Activated CD8-positive, alpha-beta memory T cell treated with anti-CD3 and anti-CD28 coated beads, Interleukin-2, amount 50 U/mL, for 1 hour (primary cell): Measurements from ENCODE around the gene AAMP.

Experiments used
- DNase-seq: peaks from one replicate; pipeline ENCODE4 v3.0.0-alpha.2; 2020; ENCODE audit errors: extremely low read depth

AAMP gene

GRCh38 chr2:218221000-218221399 is 48.9 kb downstream of the AAMP start:
- no peak for DNase-seq

- no peak for DNase-seq
Observed at GRCh38 chr2:218219934-218220333, 50.0 kb downstream of the AAMP start.

- no peak for DNase-seq
Observed at GRCh38 chr2:218218268-218219185, 51.4 kb downstream of the AAMP start.

- no peak for DNase-seq
Observed at GRCh38 chr2:218217360-218218267, 52.3 kb downstream of the AAMP start.

GRCh38 chr2:218216674-218217359 is 53.1 kb downstream of the AAMP start, which contains the start of gene ARPC2:
Gene ARPC2, plus strand, starts transcription at chr2:218217189. Its CDS starts 282 bp downstream, at chr2:218217471.
- peak; percentile 83 for DNase-seq

GRCh38 chr2:218216336-218216673 is 53.6 kb downstream of the AAMP start:
- DNase-seq = no peak
